ENCODE measurements around the gene STK16. TPM values are rescaled to one million over a fixed set of nuclear protein-coding genes. Genes with fewer than 3 reads are reported as not detected.

Gene STK16
- total and polyA plus RNA-seq, 8 donors = 1.2 to 55.9 (median 36.4) TPM

- peaks cover 4 to 24% (median 19%) of the 10 kb centered on the region in 4 donors for H3K4me1 ChIP-seq
- intact Hi-C loops (cut with DNase I; ENCODE audit: low total_unique reads) = no loop called here
- no peaks in the 10 kb centered on the region for H3K36me3 ChIP-seq
- no peak overlapping the region for H3K27ac ChIP-seq
- H3K27me3 ChIP-seq = peaks cover 0 to 37% (median 18%) of the 10 kb centered on the region in 3 donors
- no peaks in the 10 kb centered on the region for H3K9me3 ChIP-seq
- TF ChIP-seq EP300 (IDR thresholded peaks at IDR 0.05) = no peak
- no peak for TF ChIP-seq POLR2A (IDR thresholded peaks at IDR 0.05)
- no peak for TF ChIP-seq CTCF (IDR thresholded peaks at IDR 0.05)
- WGBS, 5 donors = 77 to 86% (median 82%) methylated on average over 11 to 14 of the region's 14 CpGs
- no peak overlapping the region for H3K4me3 ChIP-seq
- DNase-seq = no peak
These were observed 52.6 kb downstream of the STK16 start for GRCh38 chr2:219297766-219298456.

- Histone ChIP-seq H3K4me3 (no peak overlapping the region), H3K9me3 (no peaks in the 10 kb centered on the region), H3K4me1 (peaks cover 4 to 22% (median 17%) of the 10 kb centered on the region in 4 donors), H3K27me3 (peaks cover 0 to 46% (median 18%) of the 10 kb centered on the region in 3 donors), H3K36me3 (no peaks in the 10 kb centered on the region), H3K27ac (no peak overlapping the region)
- peak; percentile 91 to 95 for DNase-seq
- no peak for TF ChIP-seq EP300 (IDR thresholded peaks at IDR 0.05)
- TF ChIP-seq CTCF (IDR thresholded peaks at IDR 0.05) = peak in 6 of 7 experiments; percentile 84 to 100 (median 98)
- peak in 2 of 3 donors; percentile 38 to 69 for TF ChIP-seq POLR2AphosphoS5 (IDR thresholded peaks at IDR 0.05)
- WGBS, 5 donors = 19 to 42% (median 22%) methylated on average over 6 to 15 of the region's 15 CpGs
- intact Hi-C loops (cut with DNase I; ENCODE audit: low total_unique reads) = no loop called here
These were observed 53.6 kb downstream of the STK16 start for GRCh38 chr2:219298759-219299371.

- peaks cover 0 to 49% (median 18%) of the 10 kb centered on the region in 3 donors for H3K27me3 ChIP-seq
- no peaks in the 10 kb centered on the region for H3K9me3 ChIP-seq
- no peak overlapping the region for H3K27ac ChIP-seq
- H3K4me3 ChIP-seq = no peak overlapping the region
- no peak for TF ChIP-seq EP300 (IDR thresholded peaks at IDR 0.05)
- TF ChIP-seq POLR2AphosphoS5 (IDR thresholded peaks at IDR 0.05) = no peak
- no peak for TF ChIP-seq CTCF (IDR thresholded peaks at IDR 0.05)
- TF ChIP-seq POLR2A (IDR thresholded peaks at IDR 0.05) = no peak
- H3K36me3 ChIP-seq = no peaks in the 10 kb centered on the region
- peaks cover 1 to 17% (median 12%) of the 10 kb centered on the region in 4 donors for H3K4me1 ChIP-seq
- intact Hi-C loops (cut with DNase I; ENCODE audit: low total_unique reads) = no loop called here
- no peak for DNase-seq
- 77 to 95% (median 84%) methylated on average over 3 to 6 of the region's 6 CpGs for WGBS, 5 donors
These were observed 54.1 kb downstream of the STK16 start for GRCh38 chr2:219299372-219299760.

Small RNA genes lying within 50 kb of the gene (small RNA-seq; reads per million reads assigned to genes)
- gene MIR153-1 = 0 to 0.15 (median 0) reads per million in 4 donors

Other genes with a start within 250 kb of the STK16 start
- gene CFAP65, start 204.0 kb upstream of the STK16 start, total RNA-seq = 1 to 10 TPM in 1 of 5 donors, not detected in 4; 2.6 TPM
- under 1 TPM in 1 of 3 donors, not detected in 2; 0.10 TPM for gene CFAP65, start 204.0 kb upstream of the STK16 start, polyA plus RNA-seq
- gene IHH, start 184.6 kb upstream of the STK16 start, total RNA-seq = 10 to 100 TPM in 4 of 5 donors, under 1 TPM in 1; 0.58 to 59.1 (median 16.5) TPM
- gene IHH, start 184.6 kb upstream of the STK16 start, polyA plus RNA-seq = 1 to 10 TPM; 6.4 to 9.0 (median 7.8) TPM
- 10 to 100 TPM in 3 of 5 donors, 1 to 10 TPM in 2; 4.5 to 25.5 (median 13.2) TPM for gene NHEJ1, start 84.7 kb upstream of the STK16 start, total RNA-seq
- gene NHEJ1, start 84.7 kb upstream of the STK16 start, polyA plus RNA-seq = 10 to 100 TPM; 10.3 to 19.1 (median 10.4) TPM
- 1 to 10 TPM in 2 of 5 donors, under 1 TPM in 3; 0.45 to 4.1 (median 0.92) TPM for gene SLC23A3, start 75.5 kb upstream of the STK16 start, total RNA-seq
- 1 to 10 TPM in 1 of 3 donors, under 1 TPM in 1, not detected in 1; 0.50 to 2.3 TPM for gene SLC23A3, start 75.5 kb upstream of the STK16 start, polyA plus RNA-seq
- gene CNPPD1, start 68.6 kb upstream of the STK16 start, total RNA-seq = 10 to 100 TPM; 12.8 to 48.2 (median 36.2) TPM
- gene CNPPD1, start 68.6 kb upstream of the STK16 start, polyA plus RNA-seq = 10 to 100 TPM; 26.5 to 45.5 (median 34.2) TPM
- 10 to 100 TPM; 31.9 to 97.3 (median 43.9) TPM for gene RETREG2, start 67.2 kb upstream of the STK16 start, total RNA-seq
- gene RETREG2, start 67.2 kb upstream of the STK16 start, polyA plus RNA-seq = 10 to 100 TPM; 23.9 to 52.5 (median 25.1) TPM
- gene ZFAND2B, start 38.7 kb upstream of the STK16 start, total RNA-seq = 10 to 100 TPM; 21.3 to 79.7 (median 33.8) TPM
- gene ZFAND2B, start 38.7 kb upstream of the STK16 start, polyA plus RNA-seq = 10 to 100 TPM; 45.0 to 81.3 (median 46.6) TPM
- 10 to 100 TPM in 4 of 5 donors, 1 to 10 TPM in 1; 8.2 to 41.5 (median 29.5) TPM for gene ABCB6, start 26.5 kb upstream of the STK16 start, total RNA-seq
- gene ABCB6, start 26.5 kb upstream of the STK16 start, polyA plus RNA-seq = 10 to 100 TPM in 2 of 3 donors, 1 to 10 TPM in 1; 8.4 to 47.8 (median 14.5) TPM
- 100 to 1,000 TPM in 1 of 5 donors, 10 to 100 TPM in 3, 1 to 10 TPM in 1; 1.4 to 100 (median 23.1) TPM for gene ATG9A, start 15.8 kb upstream of the STK16 start, total RNA-seq
- 10 to 100 TPM in 1 of 3 donors, 1 to 10 TPM in 2; 6.3 to 13.5 (median 7.2) TPM for gene ATG9A, start 15.8 kb upstream of the STK16 start, polyA plus RNA-seq
- gene ANKZF1, start 15.7 kb upstream of the STK16 start, total RNA-seq = 100 to 1,000 TPM in 3 of 5 donors, 10 to 100 TPM in 2; 33.9 to 263 (median 138) TPM
- gene ANKZF1, start 15.7 kb upstream of the STK16 start, polyA plus RNA-seq = 10 to 100 TPM; 27.8 to 36.6 (median 33.4) TPM
- 10 to 100 TPM in 1 of 5 donors, 1 to 10 TPM in 2, under 1 TPM in 1, not detected in 1; 0.58 to 31.4 (median 4.5) TPM for gene GLB1L, start within 50 bp of the STK16 start, total RNA-seq
- 1 to 10 TPM; 2.6 to 4.9 (median 2.6) TPM for gene GLB1L, start within 50 bp of the STK16 start, polyA plus RNA-seq
- gene TUBA4B, start 7.8 kb downstream of the STK16 start, total RNA-seq = not detected
- gene TUBA4B, start 7.8 kb downstream of the STK16 start, polyA plus RNA-seq = not detected
- 100 to 1,000 TPM in 1 of 5 donors, 10 to 100 TPM in 4; 18.7 to 141 (median 27.2) TPM for gene TUBA4A, start 8.4 kb downstream of the STK16 start, total RNA-seq
- gene TUBA4A, start 8.4 kb downstream of the STK16 start, polyA plus RNA-seq = 10 to 100 TPM; 28.9 to 68.8 (median 51.0) TPM
- 10 to 100 TPM; 24.4 to 88.8 (median 47.8) TPM for gene DNAJB2, start 33.9 kb downstream of the STK16 start, total RNA-seq
- 10 to 100 TPM; 62.5 to 85.8 (median 77.5) TPM for gene DNAJB2, start 33.9 kb downstream of the STK16 start, polyA plus RNA-seq
- gene PTPRN, start 63.9 kb downstream of the STK16 start, total RNA-seq = 10 to 100 TPM in 1 of 5 donors, 1 to 10 TPM in 3, not detected in 1; 2.8 to 11.3 (median 7.4) TPM
- gene PTPRN, start 63.9 kb downstream of the STK16 start, polyA plus RNA-seq = 1 to 10 TPM; 1.1 to 3.6 (median 1.5) TPM
- gene RESP18, start 87.3 kb downstream of the STK16 start, total RNA-seq = not detected
- not detected for gene RESP18, start 87.3 kb downstream of the STK16 start, polyA plus RNA-seq
- 100 to 1,000 TPM in 1 of 5 donors, 10 to 100 TPM in 4; 32.7 to 147 (median 46.4) TPM for gene DNPEP, start 142.4 kb downstream of the STK16 start, total RNA-seq
- 100 to 1,000 TPM in 2 of 3 donors, 10 to 100 TPM in 1; 69.2 to 114 (median 105) TPM for gene DNPEP, start 142.4 kb downstream of the STK16 start, polyA plus RNA-seq
- gene DES, start 172.9 kb downstream of the STK16 start, total RNA-seq = 1,000 to 10,000 TPM; 1,078 to 5,539 (median 2,913) TPM
- gene DES, start 172.9 kb downstream of the STK16 start, polyA plus RNA-seq = 100 to 1,000 TPM; 122 to 803 (median 204) TPM
- gene SPEG, start 189.4 kb downstream of the STK16 start, total RNA-seq = 100 to 1,000 TPM in 1 of 5 donors, 10 to 100 TPM in 3, 1 to 10 TPM in 1; 7.4 to 106 (median 30.4) TPM
- 10 to 100 TPM in 1 of 3 donors, 1 to 10 TPM in 2; 9.8 to 65.1 (median 9.9) TPM for gene SPEG, start 189.4 kb downstream of the STK16 start, polyA plus RNA-seq

All from stomach (tissue), 9 donors.